ENCODE measurements around the gene AGAP1. TPM values are rescaled to one million over a fixed set of nuclear protein-coding genes. Genes with fewer than 3 reads are reported as not detected.

The AGAP1 gene
- total and polyA plus RNA-seq, 7 donors: 10.8 to 42.7 (median 18.6) TPM

DNA sequence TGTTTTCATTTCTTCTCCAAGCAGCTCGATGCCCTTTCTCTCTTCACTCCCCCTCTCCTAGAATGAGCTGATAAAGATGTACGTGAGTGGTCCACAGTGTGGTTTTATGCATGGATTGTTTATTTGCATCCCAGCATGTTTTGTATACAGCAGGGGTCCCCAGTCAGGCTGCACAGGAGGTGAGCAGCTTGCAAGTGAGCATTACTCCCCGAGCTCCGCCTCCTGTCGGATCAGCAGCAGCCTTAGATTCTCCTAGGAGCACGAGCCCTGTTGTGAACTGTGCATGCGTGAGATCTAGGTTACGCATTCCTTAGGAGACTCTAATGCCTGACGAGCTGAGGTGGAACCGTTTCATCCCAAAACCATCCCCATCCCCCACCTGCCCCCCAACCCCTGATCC is 262.6 kb downstream of the AGAP1 start:
- Histone ChIP-seq H3K27ac (no peak overlapping the region), H3K9me3 (no peaks in the 10 kb centered on the region), H3K4me1 (no peaks in the 10 kb centered on the region), H3K27me3 (no peaks in the 10 kb centered on the region), H3K36me3 (peaks cover 0 to 10% (median 2%) of the 10 kb centered on the region in 4 donors), H3K4me3 (no peak overlapping the region)
- DNase-seq: peak; percentile 32
- TF ChIP-seq POLR2AphosphoS5 (IDR thresholded peaks at IDR 0.05) (no peak), POLR2A (IDR thresholded peaks at IDR 0.05) (no peak), EP300 (IDR thresholded peaks at IDR 0.05) (no peak)
- TF ChIP-seq, protein P1, sequence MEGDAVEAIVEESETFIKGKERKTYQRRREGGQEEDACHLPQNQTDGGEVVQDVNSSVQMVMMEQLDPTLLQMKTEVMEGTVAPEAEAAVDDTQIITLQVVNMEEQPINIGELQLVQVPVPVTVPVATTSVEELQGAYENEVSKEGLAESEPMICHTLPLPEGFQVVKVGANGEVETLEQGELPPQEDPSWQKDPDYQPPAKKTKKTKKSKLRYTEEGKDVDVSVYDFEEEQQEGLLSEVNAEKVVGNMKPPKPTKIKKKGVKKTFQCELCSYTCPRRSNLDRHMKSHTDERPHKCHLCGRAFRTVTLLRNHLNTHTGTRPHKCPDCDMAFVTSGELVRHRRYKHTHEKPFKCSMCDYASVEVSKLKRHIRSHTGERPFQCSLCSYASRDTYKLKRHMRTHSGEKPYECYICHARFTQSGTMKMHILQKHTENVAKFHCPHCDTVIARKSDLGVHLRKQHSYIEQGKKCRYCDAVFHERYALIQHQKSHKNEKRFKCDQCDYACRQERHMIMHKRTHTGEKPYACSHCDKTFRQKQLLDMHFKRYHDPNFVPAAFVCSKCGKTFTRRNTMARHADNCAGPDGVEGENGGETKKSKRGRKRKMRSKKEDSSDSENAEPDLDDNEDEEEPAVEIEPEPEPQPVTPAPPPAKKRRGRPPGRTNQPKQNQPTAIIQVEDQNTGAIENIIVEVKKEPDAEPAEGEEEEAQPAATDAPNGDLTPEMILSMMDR (IDR thresholded peaks at IDR 0.05): no peak
- 84 to 90% methylated on average over 10 of the region's 10 CpGs for WGBS, 2 donors
- intact Hi-C loops (cut with DNase I): no loop called here

DNA sequence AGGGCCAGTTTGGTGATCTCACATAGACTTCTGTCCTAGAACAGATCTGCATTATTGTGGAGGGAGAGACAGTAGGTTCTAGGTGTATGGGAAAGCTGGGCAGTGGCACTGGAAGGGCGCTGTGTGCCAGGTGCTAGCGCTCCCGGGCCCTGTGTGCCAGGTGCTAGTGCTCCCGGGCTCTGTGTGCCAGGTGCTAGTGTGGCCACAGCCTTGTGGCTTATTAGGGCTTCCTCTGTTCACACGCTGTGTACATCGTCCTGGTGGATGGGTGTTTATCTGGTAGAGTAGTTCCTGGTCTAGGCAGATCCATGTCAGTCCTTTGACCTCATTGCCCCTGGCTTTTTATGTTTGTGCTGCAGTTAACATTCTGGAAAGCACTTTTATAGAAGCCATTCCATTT is 263.4 kb downstream of the AGAP1 start:
- no peaks in the 10 kb centered on the region for H3K9me3 ChIP-seq
- intact Hi-C loops (cut with DNase I): no loop called here
- WGBS, 2 donors: 20 to 56% methylated on average over 6 of the region's 6 CpGs
- no peak overlapping the region for H3K27ac ChIP-seq
- no peak for DNase-seq
- H3K36me3 ChIP-seq: peaks cover 0 to 5% (median 0%) of the 10 kb centered on the region in 4 donors
- TF ChIP-seq POLR2A (IDR thresholded peaks at IDR 0.05): no peak
- no peak for TF ChIP-seq EP300 (IDR thresholded peaks at IDR 0.05)
- TF ChIP-seq, protein P1 (IDR thresholded peaks at IDR 0.05): no peak
- H3K4me3 ChIP-seq: no peak overlapping the region
- no peaks in the 10 kb centered on the region for H3K27me3 ChIP-seq
- H3K4me1 ChIP-seq: no peaks in the 10 kb centered on the region

DNA sequence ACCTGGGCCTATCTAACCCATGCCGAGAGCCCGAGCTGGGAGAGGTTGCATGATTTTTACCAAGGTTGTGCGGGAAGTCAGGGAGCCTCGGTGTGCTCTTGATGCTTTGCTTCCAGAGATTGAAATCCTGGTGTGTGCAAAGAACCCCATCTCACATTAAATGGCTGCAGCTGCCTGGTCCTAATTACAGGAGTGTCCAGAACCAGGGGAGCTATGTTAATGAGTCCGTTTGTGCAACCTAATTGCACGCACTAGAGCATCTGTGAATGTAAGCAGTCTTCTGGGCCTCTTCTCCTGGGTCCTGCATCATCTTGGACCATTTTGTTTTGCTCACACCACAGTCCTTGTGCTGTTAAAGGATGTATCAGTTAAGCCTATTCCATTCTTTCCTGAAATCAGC is 263.8 kb downstream of the AGAP1 start:
- Histone ChIP-seq H3K27me3 (no peaks in the 10 kb centered on the region), H3K4me3 (no peak overlapping the region), H3K4me1 (no peaks in the 10 kb centered on the region), H3K9me3 (no peaks in the 10 kb centered on the region), H3K36me3 (peaks cover 0 to 7% (median 0%) of the 10 kb centered on the region in 4 donors), H3K27ac (no peak overlapping the region)
- DNase-seq: peak; percentile 44
- 37 to 79% methylated on average over 6 of the region's 6 CpGs for WGBS, 2 donors
- TF ChIP-seq, protein P1 (IDR thresholded peaks at IDR 0.05): no peak
- TF ChIP-seq EP300 (IDR thresholded peaks at IDR 0.05) (no peak), POLR2A (IDR thresholded peaks at IDR 0.05) (no peak), POLR2AphosphoS5 (IDR thresholded peaks at IDR 0.05) (no peak)
- intact Hi-C loops (cut with DNase I): no loop called here

DNA sequence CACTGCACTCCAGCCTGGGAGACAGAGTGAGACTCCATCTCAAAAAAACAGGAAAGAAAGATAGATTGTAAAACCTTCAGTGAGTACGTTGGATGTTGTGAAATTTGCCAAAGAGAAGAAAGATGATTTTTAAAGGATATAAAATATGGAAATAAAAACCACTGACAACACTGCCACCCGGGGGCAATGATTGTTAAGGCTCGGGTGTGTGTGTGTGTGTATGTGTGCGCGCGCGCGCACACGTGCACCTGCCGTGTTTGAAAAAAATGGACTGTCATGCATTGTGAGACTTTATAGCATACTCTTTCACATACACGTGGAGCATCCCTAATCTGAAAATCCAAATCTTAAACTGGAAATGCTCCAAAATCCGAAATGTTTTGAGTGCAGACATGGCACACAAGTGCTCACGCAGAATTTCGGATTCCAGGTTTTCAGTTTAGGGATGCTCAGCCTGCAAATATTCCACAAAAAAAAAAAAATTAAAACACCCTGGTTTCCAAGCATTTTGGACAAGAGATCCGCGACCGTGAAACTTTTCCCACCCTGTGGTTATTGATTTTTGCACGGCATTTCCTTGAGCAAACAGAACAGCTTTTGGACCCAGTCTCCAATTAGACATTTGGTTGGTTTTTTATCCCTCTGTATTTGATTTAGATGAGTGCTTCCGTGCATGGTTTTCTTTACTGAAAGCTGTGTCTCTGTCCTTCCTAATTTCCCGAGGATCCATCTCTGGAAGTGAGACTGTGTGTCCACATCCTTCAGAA is 269.2 kb downstream of the AGAP1 start:
- TF ChIP-seq, protein P1 (IDR thresholded peaks at IDR 0.05): no peak
- TF ChIP-seq POLR2A (IDR thresholded peaks at IDR 0.05) (no peak), POLR2AphosphoS5 (IDR thresholded peaks at IDR 0.05) (no peak), EP300 (IDR thresholded peaks at IDR 0.05) (no peak)
- intact Hi-C loops (cut with DNase I): no loop called here
- Histone ChIP-seq H3K4me1 (peaks cover 0 to 18% (median 0%) of the 10 kb centered on the region in 4 donors), H3K9me3 (no peaks in the 10 kb centered on the region), H3K36me3 (peaks cover 0 to 24% (median 4%) of the 10 kb centered on the region in 4 donors), H3K4me3 (no peak overlapping the region), H3K27me3 (no peaks in the 10 kb centered on the region), H3K27ac (no peak overlapping the region)
- DNase-seq: no peak
- 81 to 89% methylated on average over 20 of the region's 20 CpGs for WGBS, 2 donors

Measured in sigmoid colon (tissue), 7 donors.